B cell (primary cell): ENCODE measurements around the gene BRD1.

ENCODE experiments used
- CTCF ChIP-seq: fragments of 200-600 bp; IDR thresholded peaks from one replicate; pipeline ENCODE4 v1.8.0; 2022; ENCODE audit warnings: antibody characterized with exemption, mild to moderate bottlenecking
- EZH2 ChIP-seq: IDR thresholded peaks from 2 replicates; pipeline ENCODE4 v1.6.1; 2012; ENCODE audit warnings: borderline replicate concordance, low read depth, mild to moderate bottlenecking, moderate library complexity, low read length; ENCODE audit not compliant: insufficient read depth, poor library complexity, severe bottlenecking

DNA sequence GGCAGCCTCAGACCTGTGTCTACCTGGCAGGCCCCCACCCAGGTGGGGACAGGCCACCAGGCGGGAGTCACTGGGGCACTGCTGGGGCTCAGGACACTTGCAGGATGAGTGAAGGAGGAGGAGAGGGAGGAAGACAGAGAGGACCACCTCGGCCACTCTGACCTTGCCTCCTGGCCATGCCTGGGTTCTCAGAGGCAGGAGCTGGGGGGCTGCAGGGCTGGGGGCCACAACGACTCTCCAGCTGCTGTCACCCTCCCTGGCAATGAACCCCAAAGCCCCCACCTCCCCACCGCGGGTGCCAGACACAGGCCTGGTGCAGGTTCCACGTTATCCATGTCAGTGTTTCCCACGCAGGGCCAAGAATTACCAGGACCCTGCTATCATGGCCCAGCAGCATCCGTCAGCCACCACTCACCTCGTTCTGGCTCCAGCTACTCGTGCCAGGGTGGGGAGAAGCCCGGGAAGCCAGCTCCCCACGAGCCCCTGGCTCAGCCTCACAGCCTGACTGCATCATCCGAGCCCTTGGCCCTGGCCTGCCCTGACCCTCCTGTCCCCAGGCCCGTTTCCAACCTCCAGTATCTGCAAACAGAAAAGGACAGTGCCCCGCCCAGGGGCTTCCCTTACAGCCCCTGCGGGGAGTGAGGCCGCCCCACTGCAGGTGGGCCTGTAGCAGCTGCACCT is 62.4 kb downstream of the BRD1 start:
- TF ChIP-seq EZH2, result no peak
- no peak for TF ChIP-seq CTCF
